Occipital lobe (tissue), 2 donors: ENCODE measurements around the gene DDX56. TPM values are rescaled to one million over a fixed set of nuclear protein-coding genes. Genes with fewer than 3 reads are reported as not detected.
"Not testable (repeated sequence)": the region's sequence is repeated elsewhere in the genome, so short reads cannot be mapped to it uniquely, and the experiment has no call there.

ENCODE experiments used
- DNase-seq: peaks from one replicate; lab custom pipeline; 2025; lab: John Stamatoyannopoulos, UW
- total RNA-seq: library from RNA; depleted of rRNA; stranded (reverse); fragments of >200 nt; gene quantifications from one replicate; pipeline ENCODE4 v1.2.3, GENCODE V29; 2014

DDX56 gene
- total RNA-seq, 1 donor from 2014 or later: 46.8 TPM

- DNase-seq: not testable (repeated sequence)
Observed at GRCh38 chr7:44562622-44562962, 11.1 kb downstream of the DDX56 start.

- DNase-seq: no peak
Observed at GRCh38 chr7:44561962-44562621, 11.6 kb downstream of the DDX56 start.

GRCh38 chr7:44561481-44561880, 12.2 kb downstream of the DDX56 start:
- DNase-seq: no peak

- DNase-seq: no peak
Observed at GRCh38 chr7:44559485-44559884, 14.2 kb downstream of the DDX56 start.

GRCh38 chr7:44557485-44557884, 16.2 kb downstream of the DDX56 start:
- DNase-seq: no peak

- no peak for DNase-seq
Observed at GRCh38 chr7:44555350-44555749, 18.4 kb downstream of the DDX56 start.

GRCh38 chr7:44552473-44553005, 21.2 kb downstream of the DDX56 start:
- DNase-seq: not testable (repeated sequence)

- no peak for DNase-seq
Observed at GRCh38 chr7:44549457-44549856, 24.3 kb downstream of the DDX56 start.

- DNase-seq: no peak
Observed at GRCh38 chr7:44548893-44549292, 24.8 kb downstream of the DDX56 start.

GRCh38 chr7:44547536-44548231, 26.0 kb downstream of the DDX56 start:
- DNase-seq: no peak

- no peak for DNase-seq
Observed at GRCh38 chr7:44541876-44542610, 31.7 kb downstream of the DDX56 start.

GRCh38 chr7:44541028-44541869, 32.5 kb downstream of the DDX56 start, which contains the start of gene NPC1L1:
Gene NPC1L1 (minus strand): TSS chr7:44541330. CDS start chr7:44541259, 71 bp downstream.
- no peak for DNase-seq

- no peak for DNase-seq
Observed at GRCh38 chr7:44540592-44541027, 33.1 kb downstream of the DDX56 start.

GRCh38 chr7:44539669-44540506, 33.8 kb downstream of the DDX56 start:
- no peak for DNase-seq

GRCh38 chr7:44538798-44539668, 34.7 kb downstream of the DDX56 start:
- no peak for DNase-seq

- DNase-seq: no peak
Observed at GRCh38 chr7:44538093-44538797, 35.5 kb downstream of the DDX56 start.

GRCh38 chr7:44537442-44537841, 36.3 kb downstream of the DDX56 start:
- no peak for DNase-seq

- DNase-seq: no peak
Observed at GRCh38 chr7:44536090-44536489, 37.6 kb downstream of the DDX56 start.
